GDM1 (cell line): ENCODE data around the gene TLL2.

ENCODE experiments used
- DNase-seq: peaks from one replicate; lab custom pipeline; 2025; lab: John Stamatoyannopoulos, UW

Gene TLL2

GRCh38 chr10:96357038-96357620 is 156.6 kb downstream of the TLL2 start:
- DNase-seq, result no peak

- no peak for DNase-seq
These were observed 161.1 kb downstream of the TLL2 start for GRCh38 chr10:96352582-96352981.

GRCh38 chr10:96352027-96352426 is 161.7 kb downstream of the TLL2 start:
- DNase-seq, result no peak

GRCh38 chr10:96346295-96346694 is 167.4 kb downstream of the TLL2 start:
- DNase-seq, result no peak

- no peak for DNase-seq
These were observed 168.5 kb downstream of the TLL2 start for GRCh38 chr10:96345222-96345621.

GRCh38 chr10:96344178-96344577 is 169.5 kb downstream of the TLL2 start:
- DNase-seq, result no peak

GRCh38 chr10:96342402-96342801 is 171.3 kb downstream of the TLL2 start:
- DNase-seq, result no peak

GRCh38 chr10:96341219-96342182 is 172.2 kb downstream of the TLL2 start:
- no peak for DNase-seq

- peak; percentile 30 for DNase-seq
These were observed 173.5 kb downstream of the TLL2 start for GRCh38 chr10:96339956-96340904.

GRCh38 chr10:96339383-96339782 is 174.3 kb downstream of the TLL2 start:
- DNase-seq, result no peak

- no peak for DNase-seq
These were observed 175.3 kb downstream of the TLL2 start for GRCh38 chr10:96338279-96338925.

GRCh38 chr10:96337106-96337505 is 176.6 kb downstream of the TLL2 start:
- no peak for DNase-seq

GRCh38 chr10:96334616-96335526 is 178.9 kb downstream of the TLL2 start:
- no peak for DNase-seq

GRCh38 chr10:96333101-96333500 is 180.6 kb downstream of the TLL2 start:
- no peak for DNase-seq

- DNase-seq, result no peak
These were observed 186.3 kb downstream of the TLL2 start for GRCh38 chr10:96327462-96327861.

- DNase-seq, result no peak
These were observed 187.9 kb downstream of the TLL2 start for GRCh38 chr10:96325719-96326373.

GRCh38 chr10:96324447-96324846 is 189.3 kb downstream of the TLL2 start:
- DNase-seq, result no peak

- DNase-seq, result no peak
These were observed 191.5 kb downstream of the TLL2 start for GRCh38 chr10:96322275-96322674.

GRCh38 chr10:96321822-96322221 is 191.9 kb downstream of the TLL2 start:
- no peak for DNase-seq
